Measurements from ENCODE around the gene TXN.

- TF ChIP-seq, protein P1, sequence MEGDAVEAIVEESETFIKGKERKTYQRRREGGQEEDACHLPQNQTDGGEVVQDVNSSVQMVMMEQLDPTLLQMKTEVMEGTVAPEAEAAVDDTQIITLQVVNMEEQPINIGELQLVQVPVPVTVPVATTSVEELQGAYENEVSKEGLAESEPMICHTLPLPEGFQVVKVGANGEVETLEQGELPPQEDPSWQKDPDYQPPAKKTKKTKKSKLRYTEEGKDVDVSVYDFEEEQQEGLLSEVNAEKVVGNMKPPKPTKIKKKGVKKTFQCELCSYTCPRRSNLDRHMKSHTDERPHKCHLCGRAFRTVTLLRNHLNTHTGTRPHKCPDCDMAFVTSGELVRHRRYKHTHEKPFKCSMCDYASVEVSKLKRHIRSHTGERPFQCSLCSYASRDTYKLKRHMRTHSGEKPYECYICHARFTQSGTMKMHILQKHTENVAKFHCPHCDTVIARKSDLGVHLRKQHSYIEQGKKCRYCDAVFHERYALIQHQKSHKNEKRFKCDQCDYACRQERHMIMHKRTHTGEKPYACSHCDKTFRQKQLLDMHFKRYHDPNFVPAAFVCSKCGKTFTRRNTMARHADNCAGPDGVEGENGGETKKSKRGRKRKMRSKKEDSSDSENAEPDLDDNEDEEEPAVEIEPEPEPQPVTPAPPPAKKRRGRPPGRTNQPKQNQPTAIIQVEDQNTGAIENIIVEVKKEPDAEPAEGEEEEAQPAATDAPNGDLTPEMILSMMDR (IDR thresholded peaks at IDR 0.05; ENCODE audit: insufficient read depth, low read length, poor library complexity, severe bottlenecking): no peak
- TF ChIP-seq EZH2phosphoT487 (conservative IDR thresholded peaks at IDR 0.05; ENCODE audit: low read length): no peak
These were observed 26.4 kb upstream of the TXN start for GRCh38 chr9:110282739-110283081.

Data from SU-DHL-6 (cell line).